NCI-H82 treated with DMSO at 0.1 percent for 48 hours (cell line): Measurements from ENCODE around the gene LRP8.

Experiments used
- DNase-seq: peaks from one replicate; lab custom pipeline; 2025; ENCODE audit not compliant: unreplicated experiment; lab: John Stamatoyannopoulos, UW

LRP8 gene

GRCh38 chr1:53340660-53341520 lies 13.0 kb upstream of the LRP8 start:
- no peak for DNase-seq

- DNase-seq, result no peak
These were observed 12.1 kb upstream of the LRP8 start for GRCh38 chr1:53339736-53340635.

GRCh38 chr1:53338423-53338822 lies 10.6 kb upstream of the LRP8 start:
- DNase-seq, result no peak

GRCh38 chr1:53337499-53337898 lies 9.6 kb upstream of the LRP8 start:
- no peak for DNase-seq

GRCh38 chr1:53336146-53336545 lies 8.3 kb upstream of the LRP8 start:
- peak; percentile 37 for DNase-seq

GRCh38 chr1:53335661-53336060 lies 7.8 kb upstream of the LRP8 start:
- DNase-seq, result no peak

- no peak for DNase-seq
These were observed 6.9 kb upstream of the LRP8 start for GRCh38 chr1:53334781-53335180.

- no peak for DNase-seq
These were observed 6.4 kb upstream of the LRP8 start for GRCh38 chr1:53334312-53334711.

- DNase-seq, result no peak
These were observed 5.0 kb upstream of the LRP8 start for GRCh38 chr1:53332833-53333232.

GRCh38 chr1:53332186-53332564 lies 4.3 kb upstream of the LRP8 start:
- no peak for DNase-seq

- DNase-seq, result no peak
These were observed 3.7 kb upstream of the LRP8 start for GRCh38 chr1:53331446-53332185.

GRCh38 chr1:53330819-53331218 lies 2.9 kb upstream of the LRP8 start:
- DNase-seq, result no peak

- DNase-seq, result no peak
These were observed 950 bp upstream of the LRP8 start for GRCh38 chr1:53328541-53329499.

GRCh38 chr1:53327182-53327913 lies 522 bp downstream of the LRP8 start:
- peak; percentile 11 for DNase-seq

- peak; percentile 67 for DNase-seq
These were observed 1.2 kb downstream of the LRP8 start for GRCh38 chr1:53326598-53327181.

GRCh38 chr1:53326088-53326597 lies 1.7 kb downstream of the LRP8 start:
- peak; percentile 91 for DNase-seq

GRCh38 chr1:53325326-53326087 lies 2.4 kb downstream of the LRP8 start:
- no peak for DNase-seq

GRCh38 chr1:53324728-53325297 lies 3.1 kb downstream of the LRP8 start:
- no peak for DNase-seq
